Cardiac septum (tissue), 1 donor: ENCODE measurements around the gene SCGB3A2. TPM values are rescaled to one million over a fixed set of nuclear protein-coding genes. Genes with fewer than 3 reads are reported as not detected.

Source experiments
- DNase-seq: peaks from one replicate; pipeline ENCODE4 v3.0.0-alpha.2; 2020; ENCODE audit warnings: low spot score
- intact Hi-C: fragments of 100-400 bp; cut with DNase I; formaldehyde crosslinking; loops from one replicate; pipeline ENCODE4 v1.14.0; 2022
- total RNA-seq: library from RNA; stranded (reverse); fragmentation: NEBNext Ultra II Directional; extraction: Animal tissue kit (Norgen Biotek cat#: 25700); gene quantifications from one replicate; pipeline ENCODE4 v1.2.1, GENCODE V29; 2021
- donor health status: DM: no; HTN: no; CAD: no.

Gene SCGB3A2
- total RNA-seq, 1 donor from 2014 or later, result not detected

- no peak for DNase-seq
- intact Hi-C loops, result no loop called here
Measured at GRCh38 chr5:147895864-147896263, 17.4 kb downstream of the SCGB3A2 start.

- DNase-seq, result no peak
- intact Hi-C loops, result no loop called here
Measured at GRCh38 chr5:147898875-147899401, 20.4 kb downstream of the SCGB3A2 start.

DNA sequence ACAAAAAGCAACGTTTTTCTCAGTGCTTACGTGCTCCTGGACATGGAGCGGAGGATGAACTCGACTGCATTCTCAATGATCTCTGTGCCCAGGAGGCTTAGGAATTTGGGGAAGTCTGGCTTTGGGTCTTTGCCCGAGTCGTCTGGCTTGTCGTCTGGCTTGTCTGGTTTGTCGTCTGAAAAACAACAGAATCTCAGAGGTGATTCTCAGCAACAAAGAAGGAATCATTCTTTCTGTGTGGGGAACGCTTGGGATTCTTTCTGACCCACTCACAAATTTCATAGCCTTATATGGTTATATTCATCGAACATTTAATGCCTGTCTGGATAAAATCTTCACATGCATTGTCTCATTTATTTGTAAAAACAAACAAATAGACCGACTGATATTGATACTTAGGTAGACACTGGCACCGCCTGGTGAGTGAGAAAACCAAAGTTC is 23.1 kb downstream of the SCGB3A2 start:
- no peak for DNase-seq

DNA sequence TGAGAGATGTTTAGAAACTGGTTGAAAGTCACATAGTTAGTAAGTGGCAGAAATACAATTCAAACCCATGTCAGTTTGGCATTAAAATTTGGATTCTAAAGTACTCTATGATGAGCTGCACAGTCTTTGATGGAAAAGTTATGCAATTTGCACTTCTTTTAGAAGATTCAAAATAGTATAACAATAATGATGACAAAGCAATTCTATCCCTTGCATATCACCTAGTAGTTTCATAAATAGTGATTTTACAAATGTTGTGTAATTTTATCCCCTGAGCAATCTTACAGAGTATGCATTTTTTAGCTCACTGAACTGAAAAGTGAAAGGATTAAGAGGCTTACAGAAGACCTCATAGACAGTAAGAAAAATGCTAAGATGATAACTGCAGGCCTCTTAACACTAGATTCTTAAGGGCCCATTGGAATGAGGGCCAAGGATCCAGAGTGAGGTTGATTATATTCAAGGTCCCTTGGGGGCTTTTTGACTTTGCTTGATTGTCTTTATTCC is 24.2 kb downstream of the SCGB3A2 start:
- intact Hi-C loops, result no loop called here
- DNase-seq, result no peak

More for the DNA sequence above, 23.1 kb downstream of the SCGB3A2 start:
- intact Hi-C loops, result no loop called here

GRCh38 chr5:147904110-147904509 is 25.6 kb downstream of the SCGB3A2 start:
- intact Hi-C loops, result no loop called here

DNA sequence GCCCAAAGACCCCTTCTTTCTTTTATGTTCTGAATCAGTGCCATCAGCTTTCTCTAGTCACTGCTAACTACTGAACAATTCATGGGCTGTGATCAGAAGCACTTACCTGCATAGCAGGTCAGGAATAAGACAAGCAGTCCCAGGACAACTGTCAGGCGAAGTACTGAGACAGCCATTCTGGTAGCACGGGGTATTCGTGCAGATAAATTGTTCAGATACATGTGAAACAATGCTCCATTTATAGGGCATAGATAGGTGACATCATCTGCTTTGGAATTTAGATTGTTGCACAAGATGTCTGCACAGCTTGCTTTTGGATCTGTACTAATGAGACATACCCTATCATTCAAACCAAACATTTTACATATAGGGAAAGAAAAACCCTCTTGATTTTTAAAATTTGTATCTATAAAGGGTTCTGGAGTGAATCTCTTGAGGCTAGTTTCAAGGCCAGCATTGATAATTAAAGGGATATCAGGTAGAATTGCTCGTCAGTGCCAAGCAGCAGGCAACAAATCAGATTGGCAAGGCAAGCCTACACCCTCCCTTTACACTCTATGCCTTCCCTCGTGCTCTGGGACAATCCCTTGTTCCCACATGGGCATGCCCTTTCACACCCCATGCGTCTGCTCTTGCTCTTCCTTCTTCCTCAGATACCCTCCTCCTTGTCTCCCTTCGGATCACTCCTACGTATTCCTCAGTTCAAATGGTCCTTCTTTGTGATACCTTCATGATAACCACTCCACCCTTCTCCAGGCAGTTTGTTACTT is 28.0 kb downstream of the SCGB3A2 start, which contains the start of gene C5orf46:
Gene C5orf46, minus strand, starts transcription at position 213 of the 770 bp plus-strand sequence. Its CDS starts 37 bp downstream, at position 176.
- no peak for DNase-seq
- intact Hi-C loops, result no loop called here

More at GRCh38 chr5:147904110-147904509, 25.6 kb downstream of the SCGB3A2 start:
- DNase-seq, result no peak

DNA sequence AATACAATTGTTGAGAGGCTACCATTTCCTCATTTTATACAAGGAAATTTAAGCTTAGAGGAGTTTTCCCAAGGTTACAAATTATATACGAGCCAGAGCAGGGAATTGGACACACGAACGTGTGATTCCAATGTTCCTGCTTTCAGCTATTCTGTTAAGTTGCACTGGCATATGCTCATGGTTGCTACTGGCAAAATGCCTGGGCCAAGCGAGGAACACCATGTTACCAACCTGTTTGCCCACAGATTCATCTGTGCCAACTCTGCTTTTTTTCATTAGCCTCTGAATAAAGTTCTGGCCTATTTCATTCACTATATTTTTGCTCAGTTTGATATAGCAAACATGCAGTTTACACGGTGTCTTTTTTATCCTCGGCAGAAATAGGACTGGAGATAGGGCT is 32.9 kb downstream of the SCGB3A2 start:
- DNase-seq, result no peak
- intact Hi-C loops, result no loop called here

GRCh38 chr5:147912011-147912410 is 33.5 kb downstream of the SCGB3A2 start:
- DNase-seq, result no peak
- intact Hi-C loops, result no loop called here

GRCh38 chr5:147913786-147914185 is 35.3 kb downstream of the SCGB3A2 start:
- intact Hi-C loops, result no loop called here
- DNase-seq, result no peak

DNA sequence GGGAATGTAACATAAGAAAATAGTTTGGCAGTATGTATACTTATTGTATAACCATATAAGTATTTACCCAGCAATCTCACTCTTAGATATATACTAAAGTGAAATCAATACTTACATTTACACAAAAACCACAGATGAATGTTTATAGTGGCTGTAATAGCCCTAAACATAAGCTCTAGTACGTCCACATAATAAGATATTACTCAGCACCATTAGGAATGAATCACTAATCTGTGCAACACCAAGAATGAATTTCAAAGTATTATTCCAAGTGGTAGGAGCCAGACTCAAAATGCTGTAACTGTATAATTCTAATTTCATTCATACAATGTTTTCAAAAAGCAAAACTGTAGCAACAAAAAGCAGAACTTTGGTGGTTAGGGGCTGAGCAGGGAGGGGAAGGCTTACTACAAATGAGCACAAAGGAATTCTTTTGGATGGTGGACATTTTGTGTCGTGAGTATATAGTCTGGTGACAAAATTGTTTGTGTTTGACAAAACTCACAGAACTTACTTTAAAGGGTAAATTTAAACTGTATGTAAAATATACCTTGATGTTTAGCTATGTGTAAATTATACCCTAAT is 39.7 kb downstream of the SCGB3A2 start:
- DNase-seq, result no peak
- intact Hi-C loops, result no loop called here

- no peak for DNase-seq
- intact Hi-C loops, result no loop called here
Measured at GRCh38 chr5:147918899-147919298, 40.4 kb downstream of the SCGB3A2 start.

DNA sequence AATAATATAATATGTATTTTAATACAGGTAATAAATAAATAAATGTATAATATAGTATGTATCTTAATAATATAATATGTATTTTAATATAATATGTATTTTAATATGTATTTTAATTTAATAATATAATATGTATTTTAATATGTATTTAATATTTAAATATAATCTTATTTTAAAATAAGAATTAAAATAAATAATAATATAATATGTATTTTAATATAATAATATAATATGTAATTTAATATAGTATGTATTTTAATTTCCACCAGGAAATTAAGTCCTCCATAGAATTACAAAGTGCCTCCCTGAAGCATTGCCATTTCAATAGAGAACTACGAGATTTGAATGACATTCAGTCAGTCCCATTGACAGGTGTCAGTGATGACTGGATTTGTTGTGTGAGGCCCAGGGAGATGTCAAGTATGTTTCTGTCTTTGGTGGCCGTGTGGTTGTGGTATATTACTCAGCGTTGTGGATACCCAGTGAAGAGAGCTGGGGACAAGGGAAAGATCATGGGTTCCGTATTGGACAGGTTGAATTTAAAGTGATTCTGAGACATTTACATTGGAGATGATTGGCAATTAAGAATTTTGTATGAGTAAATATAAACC is 42.0 kb downstream of the SCGB3A2 start:
- intact Hi-C loops, result no loop called here
- no peak for DNase-seq

- DNase-seq, result no peak
- intact Hi-C loops, result no loop called here
Measured at GRCh38 chr5:147921136-147921535, 42.6 kb downstream of the SCGB3A2 start.

- intact Hi-C loops, result no loop called here
- no peak for DNase-seq
Measured at GRCh38 chr5:147925020-147925419, 46.5 kb downstream of the SCGB3A2 start.

- intact Hi-C loops, result no loop called here
- DNase-seq, result no peak
Measured at GRCh38 chr5:147927901-147928300, 49.4 kb downstream of the SCGB3A2 start.

DNA sequence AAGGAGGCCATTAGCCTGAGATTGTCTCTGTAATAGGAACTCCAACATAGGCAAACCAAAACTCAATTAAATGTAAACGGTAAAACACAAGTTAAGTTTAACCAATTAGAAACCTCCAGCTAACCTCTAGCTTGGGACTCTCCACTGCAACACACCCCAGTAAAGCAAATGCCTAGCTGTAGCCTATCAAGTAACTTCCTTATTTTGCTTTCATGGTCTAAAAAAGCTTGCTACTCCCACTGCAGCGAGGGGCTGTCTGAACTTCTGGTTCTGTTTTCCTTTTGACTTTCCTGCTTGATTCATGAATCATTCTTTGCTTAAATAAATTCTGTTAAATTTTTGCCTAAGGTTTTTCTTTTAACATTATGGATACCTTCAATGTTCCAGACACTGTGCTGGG is 52.3 kb downstream of the SCGB3A2 start:
- intact Hi-C loops, result no loop called here
- DNase-seq, result no peak
